ENCODE results near the gene THBS2.

The THBS2 gene

GRCh38 chr6:169293196-169293595 is 39.5 kb upstream of the THBS2 start:
- no peak overlapping the region for H3K4me3 ChIP-seq (ENCODE audit: low read length)
- no peak for TF ChIP-seq CTCF (conservative IDR thresholded peaks at IDR 0.05; ENCODE audit: low read length)
- DNase-seq (ENCODE audit: low read depth): peak; percentile 45

DNA sequence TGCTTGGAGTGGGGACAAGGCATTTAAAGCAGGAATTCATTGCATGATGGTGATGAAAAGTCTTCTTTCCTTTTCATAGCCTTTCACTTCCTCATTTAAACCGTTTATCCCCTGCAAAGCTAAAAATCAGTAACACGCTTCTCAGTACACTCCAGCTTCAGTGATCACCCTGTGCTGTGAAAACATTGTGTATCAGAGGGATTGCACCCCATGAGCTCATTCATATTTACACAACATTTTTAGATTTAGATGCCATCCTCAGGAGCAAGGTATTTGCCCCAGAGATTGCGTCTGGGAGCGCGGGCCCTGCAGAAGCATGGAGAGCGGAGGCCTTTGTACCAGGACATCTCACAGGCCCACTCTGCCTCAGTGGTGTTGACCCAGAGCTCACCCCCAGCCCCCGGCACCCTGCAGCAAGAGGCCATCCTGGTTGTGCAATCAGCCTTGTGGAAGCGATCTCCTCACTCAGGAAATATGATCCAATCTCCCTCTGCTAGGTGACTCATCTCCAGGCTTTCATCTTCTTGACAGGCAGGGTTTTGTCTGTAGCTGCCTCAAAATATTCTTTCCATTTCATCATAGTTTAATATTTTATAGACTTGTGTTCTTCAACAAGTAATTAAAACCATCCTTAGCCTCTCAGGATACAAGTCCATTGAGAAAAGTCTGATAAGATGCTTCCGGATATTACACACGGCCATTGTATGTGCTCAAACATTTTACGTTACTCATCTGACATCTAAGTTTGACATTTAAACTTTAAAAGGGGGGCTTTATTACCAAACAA is 38.9 kb upstream of the THBS2 start:
- no peak for TF ChIP-seq CTCF (conservative IDR thresholded peaks at IDR 0.05; ENCODE audit: low read length)
- no peak overlapping the region for H3K4me3 ChIP-seq (ENCODE audit: low read length)
- DNase-seq (ENCODE audit: low read depth): peak; percentile 95

DNA sequence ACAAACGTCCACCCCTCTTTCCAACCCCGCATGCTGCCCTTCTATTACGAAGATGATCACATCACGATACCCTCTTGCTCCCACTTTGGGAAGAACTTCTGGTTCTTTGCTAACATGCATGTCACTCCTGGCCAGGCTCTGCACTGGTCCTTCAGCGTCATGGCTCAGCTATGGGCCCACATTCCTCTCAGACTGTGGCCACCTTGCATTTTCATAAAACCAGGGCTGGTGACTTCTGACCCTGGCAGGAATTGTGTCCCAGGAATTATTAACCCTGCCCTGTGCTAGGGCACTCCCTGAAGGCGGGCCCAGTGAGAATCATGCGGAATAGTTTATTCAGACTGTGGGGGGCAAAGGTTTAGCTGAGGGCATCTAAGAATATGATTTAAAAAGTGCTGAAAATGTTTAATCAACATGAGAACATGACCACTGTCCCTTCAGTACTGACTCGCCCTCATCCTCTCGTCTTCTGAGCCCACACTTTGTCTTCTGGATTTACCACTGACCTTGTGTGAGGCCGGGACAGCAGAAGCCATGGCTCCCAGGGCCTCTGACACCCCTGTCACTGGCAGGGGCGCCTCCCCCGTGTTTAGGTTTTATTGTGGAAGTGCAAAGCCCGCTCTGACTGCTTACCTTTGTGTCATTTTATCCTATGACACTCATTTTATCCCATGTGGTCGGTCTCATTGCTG is 38.1 kb upstream of the THBS2 start:
- H3K4me3 ChIP-seq (ENCODE audit: low read length): no peak overlapping the region
- TF ChIP-seq CTCF (conservative IDR thresholded peaks at IDR 0.05; ENCODE audit: low read length): no peak
- DNase-seq (ENCODE audit: low read depth): no peak

GRCh38 chr6:169291148-169291547 is 37.5 kb upstream of the THBS2 start:
- no peak for TF ChIP-seq CTCF (conservative IDR thresholded peaks at IDR 0.05; ENCODE audit: low read length)
- no peak for DNase-seq (ENCODE audit: low read depth)
- H3K4me3 ChIP-seq (ENCODE audit: low read length): no peak overlapping the region

DNA sequence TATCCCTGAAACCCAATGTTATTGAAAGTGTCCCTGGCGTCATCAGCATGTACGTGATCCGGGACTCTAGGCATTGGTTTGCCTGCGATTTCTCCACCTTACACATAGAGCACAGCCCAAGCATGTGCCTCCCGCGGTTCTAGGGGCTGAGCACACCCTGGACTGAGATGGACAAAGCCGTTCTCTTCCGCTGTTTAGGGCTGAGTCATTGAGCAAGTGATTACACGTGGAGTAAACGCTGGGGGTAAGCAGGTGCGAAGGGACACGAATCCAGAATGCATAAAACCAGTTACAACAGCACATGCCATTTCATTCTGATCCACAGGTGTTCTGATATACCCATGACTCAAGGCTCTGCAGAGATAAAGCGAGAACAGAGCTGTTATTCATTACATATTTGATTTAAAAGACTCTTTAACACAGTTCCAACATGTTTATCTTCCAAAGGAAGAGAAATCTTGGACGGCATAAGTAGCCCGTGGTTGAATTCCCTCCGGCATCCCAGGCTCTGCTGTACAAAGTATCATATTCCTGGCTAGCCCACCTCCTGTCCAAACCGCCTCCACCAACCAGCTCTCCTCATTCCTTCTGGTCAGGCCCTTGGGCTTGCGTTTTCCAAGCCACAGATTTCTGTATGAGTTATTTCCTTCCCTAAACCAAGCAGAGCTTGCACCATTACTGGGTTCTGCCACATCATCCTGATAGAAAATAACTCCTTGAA is 36.1 kb upstream of the THBS2 start:
- DNase-seq (ENCODE audit: low read depth): peak; percentile 54
- no peak for TF ChIP-seq CTCF (conservative IDR thresholded peaks at IDR 0.05; ENCODE audit: low read length)
- no peak overlapping the region for H3K4me3 ChIP-seq (ENCODE audit: low read length)

GRCh38 chr6:169289257-169289618 is 35.6 kb upstream of the THBS2 start:
- TF ChIP-seq CTCF (conservative IDR thresholded peaks at IDR 0.05; ENCODE audit: low read length): no peak
- DNase-seq (ENCODE audit: low read depth): no peak

More at GRCh38 chr6:169289257-169289618, 35.6 kb upstream of the THBS2 start:
- H3K4me3 ChIP-seq (ENCODE audit: low read length): no peak overlapping the region
